ENCODE data around the gene NAA40. TPM values are rescaled to one million over a fixed set of nuclear protein-coding genes. Genes with fewer than 3 reads are reported as not detected.

Gene NAA40
- total and polyA plus RNA-seq, 7 donors: 4.6 to 13.7 (median 7.6) TPM

DNA sequence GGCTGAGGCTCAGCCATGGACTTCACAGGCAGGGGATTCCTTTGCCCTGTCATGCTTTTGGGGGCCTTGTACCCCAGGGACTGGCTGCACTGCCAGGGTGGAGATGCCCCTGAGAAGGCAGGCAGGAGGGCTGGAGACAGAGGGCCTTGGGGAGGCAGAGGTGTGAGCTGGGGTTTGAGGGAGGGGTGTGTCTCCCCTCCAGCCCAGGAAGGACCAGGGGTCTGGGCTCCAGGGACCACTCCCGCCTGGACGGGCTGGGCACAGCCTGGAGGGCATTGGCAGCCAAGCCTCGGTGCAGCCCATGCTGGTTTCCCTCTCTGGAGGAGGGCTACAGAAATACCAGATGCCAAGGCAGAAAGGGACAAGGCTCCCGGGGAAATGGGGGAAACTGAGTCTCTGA is 66.9 kb downstream of the NAA40 start:
- H3K4me1 ChIP-seq: peaks cover 15% of the 10 kb centered on the region
- WGBS, 3 donors: 85 to 91% (median 89%) methylated on average over 4 of the region's 4 CpGs
- no peak overlapping the region for H3K27ac ChIP-seq
- no peaks in the 10 kb centered on the region for H3K27me3 ChIP-seq (ENCODE audit: insufficient read depth in 3 of 3, low read length in 2 of 3)
- no peak for ATAC-seq
- TF ChIP-seq, protein P1, sequence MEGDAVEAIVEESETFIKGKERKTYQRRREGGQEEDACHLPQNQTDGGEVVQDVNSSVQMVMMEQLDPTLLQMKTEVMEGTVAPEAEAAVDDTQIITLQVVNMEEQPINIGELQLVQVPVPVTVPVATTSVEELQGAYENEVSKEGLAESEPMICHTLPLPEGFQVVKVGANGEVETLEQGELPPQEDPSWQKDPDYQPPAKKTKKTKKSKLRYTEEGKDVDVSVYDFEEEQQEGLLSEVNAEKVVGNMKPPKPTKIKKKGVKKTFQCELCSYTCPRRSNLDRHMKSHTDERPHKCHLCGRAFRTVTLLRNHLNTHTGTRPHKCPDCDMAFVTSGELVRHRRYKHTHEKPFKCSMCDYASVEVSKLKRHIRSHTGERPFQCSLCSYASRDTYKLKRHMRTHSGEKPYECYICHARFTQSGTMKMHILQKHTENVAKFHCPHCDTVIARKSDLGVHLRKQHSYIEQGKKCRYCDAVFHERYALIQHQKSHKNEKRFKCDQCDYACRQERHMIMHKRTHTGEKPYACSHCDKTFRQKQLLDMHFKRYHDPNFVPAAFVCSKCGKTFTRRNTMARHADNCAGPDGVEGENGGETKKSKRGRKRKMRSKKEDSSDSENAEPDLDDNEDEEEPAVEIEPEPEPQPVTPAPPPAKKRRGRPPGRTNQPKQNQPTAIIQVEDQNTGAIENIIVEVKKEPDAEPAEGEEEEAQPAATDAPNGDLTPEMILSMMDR (IDR thresholded peaks at IDR 0.05): no peak
- no peak for DNase-seq
- no peaks in the 10 kb centered on the region for H3K9me3 ChIP-seq
- H3K4me3 ChIP-seq: no peak overlapping the region
- intact Hi-C loops (cut with DNase I): no loop called here
- H3K36me3 ChIP-seq (ENCODE audit: insufficient read depth in 1 of 2, low read depth in 1 of 2): no peaks in the 10 kb centered on the region

DNA sequence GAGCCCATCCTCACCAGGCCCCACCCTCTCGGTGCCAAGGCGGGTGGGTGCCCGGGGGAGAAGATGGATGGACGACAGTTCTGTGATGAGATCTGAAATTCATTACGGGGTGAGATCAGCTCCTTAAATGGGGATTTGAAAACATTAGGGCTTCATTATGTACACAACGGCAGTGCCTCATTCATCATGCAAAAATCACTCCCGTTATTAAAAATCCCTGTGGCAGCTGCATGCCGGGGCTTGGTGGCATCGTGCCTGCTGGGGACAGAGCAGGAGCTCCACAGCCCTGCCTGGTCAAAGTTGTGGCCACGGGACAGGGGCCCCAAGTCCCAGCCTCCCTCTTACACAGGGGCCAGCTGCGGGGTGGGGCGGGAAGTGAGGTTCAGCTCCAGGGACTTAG is 67.6 kb downstream of the NAA40 start:
- no peaks in the 10 kb centered on the region for H3K27me3 ChIP-seq (ENCODE audit: insufficient read depth in 3 of 3, low read length in 2 of 3)
- 58 to 69% (median 60%) methylated on average over 12 of the region's 12 CpGs for WGBS, 3 donors
- intact Hi-C loops (cut with DNase I): no loop called here

More for the DNA sequence above, 67.6 kb downstream of the NAA40 start:
- Histone ChIP-seq H3K4me1 (peaks cover 12% of the 10 kb centered on the region), H3K36me3 (ENCODE audit: insufficient read depth in 1 of 2, low read depth in 1 of 2) (no peaks in the 10 kb centered on the region), H3K27ac (no peak overlapping the region), H3K4me3 (no peak overlapping the region), H3K9me3 (no peaks in the 10 kb centered on the region)
- TF ChIP-seq, protein P1 (IDR thresholded peaks at IDR 0.05): no peak
- ATAC-seq: no peak
- no peak for DNase-seq

Other genes with a start within 250 kb of the NAA40 start
- 10 to 100 TPM in 1 of 4 donors, 1 to 10 TPM in 3; 4.4 to 10.9 (median 7.8) TPM for gene ZFTA, start 170.2 kb upstream of the NAA40 start, total RNA-seq
- gene ZFTA, start 170.2 kb upstream of the NAA40 start, polyA plus RNA-seq: 10 to 100 TPM in 1 of 3 donors, 1 to 10 TPM in 2; 2.1 to 14.7 (median 5.0) TPM
- gene SPINDOC, start 125.5 kb upstream of the NAA40 start, total RNA-seq: 1 to 10 TPM; 3.8 to 8.8 (median 6.9) TPM
- gene SPINDOC, start 125.5 kb upstream of the NAA40 start, polyA plus RNA-seq: 1 to 10 TPM; 2.7 to 4.7 (median 4.6) TPM
- 10 to 100 TPM; 21.7 to 24.9 (median 22.9) TPM for gene MARK2, start 99.9 kb upstream of the NAA40 start, total RNA-seq
- gene MARK2, start 99.9 kb upstream of the NAA40 start, polyA plus RNA-seq: 10 to 100 TPM; 11.7 to 24.7 (median 12.7) TPM
- gene RCOR2, start 21.8 kb upstream of the NAA40 start, total RNA-seq: 1 to 10 TPM in 1 of 4 donors, under 1 TPM in 3; 0.25 to 2.1 (median 0.47) TPM
- under 1 TPM; 0.07 to 0.91 (median 0.77) TPM for gene RCOR2, start 21.8 kb upstream of the NAA40 start, polyA plus RNA-seq
- 100 to 1,000 TPM; 547 to 830 (median 614) TPM for gene COX8A, start 35.6 kb downstream of the NAA40 start, total RNA-seq
- 1,000 to 10,000 TPM; 1,239 to 1,847 (median 1,663) TPM for gene COX8A, start 35.6 kb downstream of the NAA40 start, polyA plus RNA-seq
- gene OTUB1, start 47.4 kb downstream of the NAA40 start, total RNA-seq: 10 to 100 TPM; 39.4 to 47.8 (median 40.8) TPM
- gene OTUB1, start 47.4 kb downstream of the NAA40 start, polyA plus RNA-seq: 10 to 100 TPM; 49.1 to 75.4 (median 72.7) TPM
- under 1 TPM in 3 of 4 donors, not detected in 1; 0.08 to 0.10 (median 0.08) TPM for gene FLRT1, start 96.9 kb downstream of the NAA40 start, total RNA-seq
- gene FLRT1, start 96.9 kb downstream of the NAA40 start, polyA plus RNA-seq: under 1 TPM in 2 of 3 donors, not detected in 1; 0.03 to 0.05 TPM
- 100 to 1,000 TPM; 151 to 206 (median 182) TPM for gene MACROD1, start 227.1 kb downstream of the NAA40 start, total RNA-seq
- 100 to 1,000 TPM; 147 to 281 (median 177) TPM for gene MACROD1, start 227.1 kb downstream of the NAA40 start, polyA plus RNA-seq
- 100 to 1,000 TPM; 124 to 194 (median 162) TPM for gene STIP1, start 247.2 kb downstream of the NAA40 start, total RNA-seq
- gene STIP1, start 247.2 kb downstream of the NAA40 start, polyA plus RNA-seq: 100 to 1,000 TPM; 158 to 207 (median 205) TPM

Measured in psoas muscle (tissue), 8 donors.